GM12872 (cell line): ENCODE results near the gene PCK2.

Source experiments
- CTCF ChIP-seq: IDR thresholded peaks from 3 replicates; pipeline ENCODE4 v1.5.1; 2011; ENCODE audit warnings: low read depth, mild to moderate bottlenecking, low read length, moderate library complexity; ENCODE audit not compliant: insufficient read depth

PCK2 gene

GRCh38 chr14:24131549-24131966 is 37.4 kb downstream of the PCK2 start:
- no peak for TF ChIP-seq CTCF

- TF ChIP-seq CTCF, result no peak
These were observed 38.1 kb downstream of the PCK2 start for GRCh38 chr14:24132061-24132685.

GRCh38 chr14:24132976-24133375 is 38.9 kb downstream of the PCK2 start:
- TF ChIP-seq CTCF, result no peak

- TF ChIP-seq CTCF, result no peak
These were observed 39.6 kb downstream of the PCK2 start for GRCh38 chr14:24133735-24134134.

GRCh38 chr14:24135584-24135833 is 41.4 kb downstream of the PCK2 start:
- TF ChIP-seq CTCF, result no peak

- TF ChIP-seq CTCF, result no peak
These were observed 41.9 kb downstream of the PCK2 start, which contains the start of gene PSME1 for GRCh38 chr14:24135834-24136683. Gene PSME1 (plus strand): TSS chr14:24136194. CDS start chr14:24136263, 69 bp downstream.

GRCh38 chr14:24136684-24137528 is 42.8 kb downstream of the PCK2 start:
- no peak for TF ChIP-seq CTCF
